HG03442 (cell line): ENCODE measurements around the gene ATXN2L.
"Not testable (repeated sequence)": the region's sequence is repeated elsewhere in the genome, so short reads cannot be mapped to it uniquely, and the experiment has no call there.

Experiments
- ATAC-seq: cut with Tn5 transposase; IDR thresholded peaks from one replicate; pipeline ENCODE4 v1.9.1; 2021; ENCODE audit warnings: mild to moderate bottlenecking, moderate library complexity; ENCODE audit not compliant: unreplicated experiment

ATXN2L gene, protein sequence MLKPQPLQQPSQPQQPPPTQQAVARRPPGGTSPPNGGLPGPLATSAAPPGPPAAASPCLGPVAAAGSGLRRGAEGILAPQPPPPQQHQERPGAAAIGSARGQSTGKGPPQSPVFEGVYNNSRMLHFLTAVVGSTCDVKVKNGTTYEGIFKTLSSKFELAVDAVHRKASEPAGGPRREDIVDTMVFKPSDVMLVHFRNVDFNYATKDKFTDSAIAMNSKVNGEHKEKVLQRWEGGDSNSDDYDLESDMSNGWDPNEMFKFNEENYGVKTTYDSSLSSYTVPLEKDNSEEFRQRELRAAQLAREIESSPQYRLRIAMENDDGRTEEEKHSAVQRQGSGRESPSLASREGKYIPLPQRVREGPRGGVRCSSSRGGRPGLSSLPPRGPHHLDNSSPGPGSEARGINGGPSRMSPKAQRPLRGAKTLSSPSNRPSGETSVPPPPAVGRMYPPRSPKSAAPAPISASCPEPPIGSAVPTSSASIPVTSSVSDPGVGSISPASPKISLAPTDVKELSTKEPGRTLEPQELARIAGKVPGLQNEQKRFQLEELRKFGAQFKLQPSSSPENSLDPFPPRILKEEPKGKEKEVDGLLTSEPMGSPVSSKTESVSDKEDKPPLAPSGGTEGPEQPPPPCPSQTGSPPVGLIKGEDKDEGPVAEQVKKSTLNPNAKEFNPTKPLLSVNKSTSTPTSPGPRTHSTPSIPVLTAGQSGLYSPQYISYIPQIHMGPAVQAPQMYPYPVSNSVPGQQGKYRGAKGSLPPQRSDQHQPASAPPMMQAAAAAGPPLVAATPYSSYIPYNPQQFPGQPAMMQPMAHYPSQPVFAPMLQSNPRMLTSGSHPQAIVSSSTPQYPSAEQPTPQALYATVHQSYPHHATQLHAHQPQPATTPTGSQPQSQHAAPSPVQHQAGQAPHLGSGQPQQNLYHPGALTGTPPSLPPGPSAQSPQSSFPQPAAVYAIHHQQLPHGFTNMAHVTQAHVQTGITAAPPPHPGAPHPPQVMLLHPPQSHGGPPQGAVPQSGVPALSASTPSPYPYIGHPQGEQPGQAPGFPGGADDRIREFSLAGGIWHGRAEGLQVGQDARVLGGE

DNA sequence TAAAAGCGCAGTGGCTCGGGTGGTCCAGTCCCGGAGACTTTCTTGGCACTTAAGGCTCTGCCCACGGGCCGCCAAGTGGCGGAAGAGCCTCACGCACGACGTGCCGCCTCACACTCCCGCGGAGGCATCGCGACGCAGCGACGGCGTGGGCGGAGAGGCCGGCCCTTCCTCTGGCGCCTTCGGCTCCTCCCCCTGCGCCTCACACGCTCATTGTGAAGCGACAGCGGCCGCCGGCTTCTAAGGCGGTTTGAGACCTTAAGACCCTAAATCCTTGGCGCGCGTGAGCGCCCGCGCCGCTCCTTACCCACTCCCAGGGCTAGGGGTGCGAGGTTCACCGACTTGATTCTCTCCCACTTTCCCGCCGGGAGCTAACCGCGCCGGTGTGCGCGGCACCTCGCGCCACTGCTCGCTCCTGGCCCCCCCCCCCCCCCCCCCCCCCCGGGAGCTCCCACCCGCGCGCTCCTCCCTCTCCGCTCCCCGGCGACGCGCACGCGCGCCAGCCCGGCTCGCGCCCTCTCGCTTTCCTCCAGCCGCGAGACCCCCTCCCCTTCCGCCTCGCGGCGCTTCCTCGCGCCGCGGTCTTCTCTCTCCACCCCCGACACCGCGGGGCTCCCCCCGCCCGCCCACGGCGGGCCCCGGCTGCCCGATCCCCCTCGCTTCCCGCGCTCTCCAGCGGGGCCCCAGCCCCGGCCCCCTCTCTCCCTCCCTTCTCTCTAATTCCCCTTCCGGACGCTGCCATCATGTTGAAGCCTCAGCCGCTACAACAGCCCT is at the start of gene ATXN2L:
Gene ATXN2L (plus strand): TSS at position 480 of the 771 bp plus-strand sequence. CDS start 261 bp downstream, at position 741.
- peak; percentile 51 for ATAC-seq

DNA sequence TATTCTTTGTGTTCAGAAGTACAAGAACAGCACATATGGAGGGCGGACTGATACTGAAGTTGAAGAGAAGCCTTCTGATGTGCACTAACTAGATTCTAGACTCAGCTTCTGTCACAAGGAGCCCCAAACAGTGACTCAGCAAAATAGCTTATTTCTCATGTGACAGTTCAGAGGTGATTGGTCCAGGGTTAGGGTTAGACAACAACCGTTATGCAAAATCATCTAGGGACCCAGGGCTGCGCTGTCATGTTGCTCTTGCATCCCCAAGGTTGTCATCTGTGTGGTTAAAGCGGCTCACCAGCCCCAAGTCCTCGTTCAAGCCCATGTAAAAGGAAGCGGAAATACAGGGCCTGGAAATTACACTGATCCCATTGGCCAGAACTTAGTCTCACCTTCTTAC is 41.1 kb upstream of the ATXN2L start:
- ATAC-seq = not testable (repeated sequence)

DNA sequence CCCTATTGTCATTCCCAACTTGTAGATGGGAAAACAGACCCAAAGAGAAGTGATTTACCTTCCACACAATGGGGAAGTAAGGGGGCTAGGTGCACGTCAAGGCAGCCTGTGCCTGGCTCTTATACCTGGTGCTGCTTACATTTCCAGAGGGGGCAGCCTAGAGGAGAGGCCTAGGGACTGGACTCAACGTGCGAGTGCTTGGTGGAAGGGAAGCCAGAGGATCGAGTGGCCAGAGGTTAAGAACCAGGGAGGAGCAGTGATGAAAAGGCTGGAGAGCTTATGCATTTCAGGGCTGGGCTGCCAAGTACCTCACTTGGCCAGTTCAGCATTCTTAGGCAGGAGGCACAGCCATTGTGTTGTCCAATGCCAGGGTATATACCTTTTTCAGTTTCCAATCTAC is 40.4 kb upstream of the ATXN2L start:
- not testable (repeated sequence) for ATAC-seq

DNA sequence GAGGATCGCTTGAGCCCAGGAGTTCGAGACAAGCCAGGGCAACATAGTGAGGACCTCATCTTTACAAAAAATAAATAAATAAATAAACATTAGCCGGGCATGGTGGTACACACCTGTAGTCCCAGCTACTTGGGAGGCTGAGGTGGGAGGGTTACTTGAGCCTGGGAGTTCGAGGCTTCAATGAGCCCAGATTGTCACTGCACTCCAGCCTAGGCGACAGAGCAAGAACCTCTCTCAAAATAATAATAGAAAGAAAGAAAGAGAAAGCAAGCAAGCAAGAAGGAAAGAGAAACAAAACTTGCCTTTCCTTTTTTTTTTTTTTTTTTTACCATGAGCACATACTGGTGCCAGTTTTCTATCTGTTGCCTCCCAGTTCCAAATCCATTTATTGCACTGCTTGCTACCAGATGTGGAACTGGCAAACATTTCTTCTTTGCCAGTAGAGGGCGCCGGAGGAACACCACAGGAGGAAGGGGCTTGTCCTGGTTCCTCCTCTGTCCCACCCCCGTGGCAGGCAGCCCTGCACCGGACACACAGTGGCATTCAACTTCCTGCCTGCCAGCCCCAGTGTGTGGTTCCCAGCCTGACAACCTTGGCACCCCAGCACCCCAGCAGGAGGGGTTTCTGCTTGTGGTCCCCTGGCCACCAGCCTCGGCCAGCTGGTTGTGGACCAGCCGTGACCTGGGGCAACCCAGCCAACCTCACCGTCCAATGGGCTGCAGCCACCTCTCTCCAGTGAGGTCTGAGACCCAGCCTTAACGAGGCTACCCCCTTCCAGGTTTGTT is 20.4 kb upstream of the ATXN2L start:
- not testable (repeated sequence) for ATAC-seq

DNA sequence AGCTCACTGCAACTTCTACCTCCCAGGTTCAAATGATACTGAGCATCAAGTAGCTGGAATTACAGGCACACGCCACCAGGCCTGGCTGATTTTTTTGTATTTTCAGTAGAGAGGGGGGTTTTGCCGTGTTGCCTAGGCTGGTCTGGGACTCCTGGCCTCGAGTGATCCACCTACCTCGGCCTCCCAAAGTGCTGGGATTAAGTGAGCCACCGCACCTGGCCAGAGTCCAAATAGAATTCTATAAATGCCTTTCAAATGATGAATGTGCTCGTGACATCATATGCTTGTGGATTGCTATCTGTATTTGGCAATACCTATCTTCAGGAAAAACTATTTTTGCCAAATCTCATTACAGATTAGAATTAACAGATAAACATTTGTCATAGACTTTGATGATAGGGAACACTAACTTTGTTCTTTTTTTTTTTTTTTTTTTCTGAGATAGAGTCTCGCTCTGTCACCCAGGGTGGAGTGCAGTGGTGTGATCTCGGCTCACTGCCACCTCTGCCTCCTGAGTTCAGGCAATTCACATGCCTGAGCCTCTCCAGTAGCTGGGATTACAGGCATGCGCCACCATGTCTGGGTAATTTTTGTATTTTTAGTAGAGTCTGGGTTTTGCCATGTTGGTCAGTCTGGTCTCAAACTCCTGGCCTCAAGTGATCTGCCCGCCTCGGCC is 15.2 kb upstream of the ATXN2L start:
- not testable (repeated sequence) for ATAC-seq

DNA sequence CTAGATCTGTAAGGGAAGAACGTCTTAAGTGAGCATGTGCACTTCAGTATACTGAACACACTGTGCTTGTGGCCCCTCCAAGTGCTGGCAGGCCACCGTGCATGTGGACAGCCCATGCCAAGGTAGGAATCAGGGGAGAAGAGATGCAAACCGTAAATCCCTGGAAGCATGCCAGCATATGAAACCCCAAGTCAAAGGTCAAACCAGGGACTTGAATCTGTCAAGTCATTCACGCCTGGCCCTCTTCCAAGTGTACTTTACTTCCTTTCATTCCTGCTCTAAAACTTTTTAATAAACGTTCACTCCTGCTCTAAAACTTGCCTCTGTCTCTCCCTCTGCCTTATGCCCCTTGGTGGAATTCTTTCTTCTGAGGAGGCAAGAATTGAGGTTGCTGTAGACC is 2.8 kb upstream of the ATXN2L start:
- no peak for ATAC-seq

DNA sequence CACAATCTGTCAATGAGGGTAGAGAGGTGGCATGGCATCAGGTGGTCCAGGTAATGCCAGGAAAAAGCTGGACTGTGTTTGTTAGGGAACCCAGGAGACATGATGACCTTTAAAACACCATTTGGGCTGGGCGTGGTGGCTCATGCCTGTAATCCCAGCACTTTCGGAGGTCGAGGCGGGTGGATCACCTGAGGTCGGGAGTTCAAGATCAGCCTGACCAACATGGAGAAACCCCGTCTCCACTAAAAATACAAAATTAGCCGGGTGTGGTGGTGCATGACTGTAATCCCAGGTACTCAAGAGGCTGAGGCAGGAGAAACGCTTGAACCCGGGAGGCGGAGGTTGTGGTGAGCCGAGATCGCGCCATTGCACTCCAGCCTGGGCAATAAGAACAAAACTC is 2.3 kb upstream of the ATXN2L start:
- ATAC-seq = not testable (repeated sequence)

DNA sequence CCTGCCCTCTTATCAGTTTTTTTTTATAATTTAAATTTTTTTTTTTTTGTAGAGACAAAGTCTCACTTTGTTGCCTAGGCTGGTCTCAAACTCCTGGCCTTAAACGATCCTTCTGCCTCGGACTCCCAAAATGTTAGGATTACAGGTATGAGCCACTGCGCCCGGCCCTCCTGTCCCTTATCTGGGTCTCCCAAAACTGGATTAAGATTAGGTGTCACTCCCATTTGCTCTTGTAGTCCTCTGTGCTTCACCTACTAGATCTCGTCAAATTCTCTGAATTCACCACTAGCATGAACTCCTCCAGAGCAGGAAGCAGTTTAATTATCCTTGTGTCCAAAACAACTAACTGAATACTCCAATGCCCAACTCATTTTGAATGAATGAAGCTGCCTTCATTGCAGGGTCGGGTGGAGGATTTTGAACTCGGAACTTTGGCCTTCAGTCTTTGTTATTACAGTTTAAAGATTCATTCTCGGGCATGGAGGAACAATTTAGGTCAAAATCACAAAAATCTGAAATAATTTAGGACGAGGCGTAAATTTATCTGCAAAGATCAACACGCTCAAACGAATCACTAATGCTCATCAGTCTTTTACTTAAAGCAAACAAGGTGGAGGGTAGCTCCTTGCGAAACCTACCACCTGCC is 802 bp upstream of the ATXN2L start:
- no peak for ATAC-seq

DNA sequence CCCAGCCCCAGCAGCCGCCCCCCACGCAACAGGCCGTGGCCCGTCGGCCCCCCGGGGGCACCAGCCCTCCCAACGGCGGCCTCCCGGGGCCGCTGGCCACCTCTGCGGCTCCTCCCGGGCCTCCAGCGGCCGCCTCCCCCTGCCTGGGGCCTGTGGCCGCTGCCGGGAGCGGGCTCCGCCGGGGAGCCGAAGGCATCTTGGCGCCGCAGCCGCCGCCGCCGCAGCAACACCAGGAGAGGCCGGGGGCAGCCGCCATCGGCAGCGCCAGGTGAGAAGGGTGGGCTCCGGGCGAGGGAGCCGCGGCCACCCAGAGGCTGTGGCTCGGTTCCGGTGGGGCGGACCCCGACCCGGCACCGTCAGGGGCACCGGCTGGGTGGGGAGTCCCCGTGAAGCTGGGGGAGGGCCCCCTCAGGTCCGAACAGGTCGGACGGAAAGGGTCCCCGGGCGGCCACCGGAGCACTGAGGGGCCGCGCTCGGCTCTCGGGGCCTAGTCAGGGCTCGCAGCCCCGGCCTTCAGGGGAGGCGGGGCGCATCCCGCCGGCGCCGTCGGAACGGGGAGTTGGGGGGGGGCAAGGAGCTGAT is 583 bp downstream of the ATXN2L start:
- peak; percentile 24 for ATAC-seq

DNA sequence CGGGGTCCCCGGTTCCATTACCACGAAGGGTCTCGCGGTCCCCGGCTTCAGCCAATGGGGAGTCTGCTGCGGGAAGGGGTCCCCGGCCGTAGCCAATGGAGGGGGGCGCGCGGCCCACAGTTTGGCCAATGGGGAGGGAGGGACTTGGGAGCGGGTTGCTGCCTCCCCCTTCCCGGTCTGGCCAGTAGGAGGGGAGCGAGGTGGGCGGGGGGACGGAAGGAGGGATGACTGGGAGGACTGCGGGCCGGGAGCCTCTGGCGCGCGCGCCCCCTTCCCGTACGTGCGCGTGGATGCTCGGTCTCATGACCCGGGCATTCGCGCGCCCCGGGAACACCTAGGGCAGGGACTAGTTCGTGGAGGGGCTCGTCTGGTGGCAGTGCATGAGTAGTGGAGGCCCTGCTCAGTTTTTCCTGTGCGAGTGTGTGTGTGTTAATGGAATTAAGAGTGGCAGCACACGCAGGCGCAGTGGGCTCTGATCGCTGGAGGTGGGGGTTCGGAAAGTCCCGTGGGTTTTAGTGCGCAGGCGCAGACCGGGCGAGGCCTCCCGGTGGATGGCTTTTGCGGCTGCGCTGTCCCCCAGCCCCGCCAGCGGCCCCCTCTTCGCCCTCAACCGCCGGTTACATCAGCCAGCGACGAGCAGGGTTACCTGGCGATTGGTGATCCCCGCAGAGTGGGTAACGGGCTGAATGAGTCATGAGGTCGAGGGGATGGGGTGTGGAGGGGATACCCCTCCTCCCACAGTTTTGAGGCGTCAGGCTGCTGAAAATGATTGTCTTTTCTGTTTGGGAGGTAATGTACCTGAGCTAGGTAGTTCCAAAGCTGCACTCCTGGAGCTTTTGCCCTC is 1.3 kb downstream of the ATXN2L start:
- peak; percentile 52 for ATAC-seq

DNA sequence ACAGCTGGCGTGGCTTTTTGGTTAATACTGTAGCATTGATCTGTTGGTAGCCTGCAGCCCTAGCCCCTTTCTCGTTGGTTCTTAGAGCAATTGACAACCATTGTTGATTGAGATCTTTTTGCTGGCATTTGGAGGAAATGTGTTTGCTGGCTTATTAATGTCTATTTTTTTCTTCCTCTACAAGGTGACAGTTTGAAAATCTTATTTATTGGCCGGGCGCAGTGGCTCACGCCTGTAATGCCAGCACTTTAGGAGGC is 1.8 kb downstream of the ATXN2L start:
- no peak for ATAC-seq

DNA sequence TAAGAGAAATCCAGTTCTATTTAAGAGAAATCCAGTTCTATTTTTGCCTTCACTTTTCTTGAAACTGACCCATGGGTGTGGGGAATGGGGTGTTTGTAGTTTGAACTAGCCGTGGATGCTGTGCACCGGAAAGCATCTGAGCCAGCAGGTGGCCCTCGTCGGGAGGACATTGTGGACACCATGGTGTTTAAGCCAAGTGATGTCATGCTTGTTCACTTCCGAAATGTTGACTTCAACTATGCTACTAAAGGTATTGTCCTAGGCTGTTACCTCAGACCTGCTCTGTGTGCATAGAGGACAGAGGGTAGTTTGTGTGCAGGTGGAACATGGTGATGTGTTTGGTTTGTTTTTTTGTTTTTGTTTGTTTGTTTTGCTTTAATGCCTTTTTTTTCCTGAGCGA is 3.3 kb downstream of the ATXN2L start:
- ATAC-seq = no peak

DNA sequence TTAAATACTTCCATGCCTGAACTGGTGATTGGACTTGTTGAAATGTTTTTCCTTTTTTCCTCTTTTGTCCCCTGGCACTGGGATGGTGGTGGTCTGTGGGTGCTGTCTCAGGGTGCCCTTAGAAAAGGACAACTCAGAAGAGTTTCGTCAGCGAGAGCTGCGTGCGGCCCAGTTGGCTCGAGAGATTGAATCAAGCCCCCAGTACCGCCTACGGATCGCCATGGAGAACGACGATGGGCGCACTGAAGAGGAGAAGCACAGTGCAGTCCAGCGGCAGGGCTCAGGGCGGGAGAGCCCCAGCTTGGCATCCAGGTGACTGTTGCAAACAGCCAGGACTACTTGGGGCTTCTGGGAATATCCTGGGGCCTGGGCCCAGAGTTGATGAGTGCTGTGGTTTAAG is 6.9 kb downstream of the ATXN2L start:
- no peak for ATAC-seq

DNA sequence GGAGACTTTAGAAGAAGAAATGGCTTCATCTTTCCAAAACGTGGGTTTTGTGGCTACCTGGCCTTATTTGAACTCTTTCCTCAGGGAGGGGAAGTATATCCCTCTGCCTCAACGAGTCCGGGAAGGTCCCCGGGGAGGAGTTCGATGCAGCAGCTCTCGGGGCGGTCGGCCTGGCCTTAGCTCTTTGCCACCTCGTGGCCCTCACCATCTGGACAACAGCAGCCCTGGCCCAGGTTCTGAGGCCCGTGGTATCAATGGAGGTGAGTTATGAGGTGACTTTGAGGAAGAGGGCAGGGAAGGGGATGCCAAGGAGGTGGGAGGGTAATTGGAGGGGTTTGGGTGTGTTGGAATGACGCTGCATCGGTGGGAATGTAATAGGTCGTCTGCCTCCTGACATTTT is 7.7 kb downstream of the ATXN2L start:
- ATAC-seq = no peak

DNA sequence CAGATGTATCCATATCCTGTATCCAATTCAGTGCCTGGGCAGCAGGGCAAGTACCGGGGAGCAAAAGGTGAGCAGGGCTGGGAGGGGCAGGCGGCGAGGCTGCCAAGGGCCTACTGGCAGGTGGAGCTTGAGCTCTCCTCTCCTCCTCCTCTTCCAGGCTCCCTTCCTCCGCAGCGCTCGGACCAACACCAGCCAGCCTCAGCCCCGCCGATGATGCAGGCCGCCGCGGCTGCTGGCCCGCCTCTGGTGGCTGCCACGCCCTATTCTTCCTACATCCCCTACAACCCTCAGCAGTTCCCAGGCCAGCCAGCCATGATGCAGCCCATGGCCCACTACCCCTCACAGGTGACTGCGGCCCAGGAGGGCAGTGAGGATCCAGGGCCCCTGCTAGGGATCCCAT is 11.6 kb downstream of the ATXN2L start:
- no peak for ATAC-seq

DNA sequence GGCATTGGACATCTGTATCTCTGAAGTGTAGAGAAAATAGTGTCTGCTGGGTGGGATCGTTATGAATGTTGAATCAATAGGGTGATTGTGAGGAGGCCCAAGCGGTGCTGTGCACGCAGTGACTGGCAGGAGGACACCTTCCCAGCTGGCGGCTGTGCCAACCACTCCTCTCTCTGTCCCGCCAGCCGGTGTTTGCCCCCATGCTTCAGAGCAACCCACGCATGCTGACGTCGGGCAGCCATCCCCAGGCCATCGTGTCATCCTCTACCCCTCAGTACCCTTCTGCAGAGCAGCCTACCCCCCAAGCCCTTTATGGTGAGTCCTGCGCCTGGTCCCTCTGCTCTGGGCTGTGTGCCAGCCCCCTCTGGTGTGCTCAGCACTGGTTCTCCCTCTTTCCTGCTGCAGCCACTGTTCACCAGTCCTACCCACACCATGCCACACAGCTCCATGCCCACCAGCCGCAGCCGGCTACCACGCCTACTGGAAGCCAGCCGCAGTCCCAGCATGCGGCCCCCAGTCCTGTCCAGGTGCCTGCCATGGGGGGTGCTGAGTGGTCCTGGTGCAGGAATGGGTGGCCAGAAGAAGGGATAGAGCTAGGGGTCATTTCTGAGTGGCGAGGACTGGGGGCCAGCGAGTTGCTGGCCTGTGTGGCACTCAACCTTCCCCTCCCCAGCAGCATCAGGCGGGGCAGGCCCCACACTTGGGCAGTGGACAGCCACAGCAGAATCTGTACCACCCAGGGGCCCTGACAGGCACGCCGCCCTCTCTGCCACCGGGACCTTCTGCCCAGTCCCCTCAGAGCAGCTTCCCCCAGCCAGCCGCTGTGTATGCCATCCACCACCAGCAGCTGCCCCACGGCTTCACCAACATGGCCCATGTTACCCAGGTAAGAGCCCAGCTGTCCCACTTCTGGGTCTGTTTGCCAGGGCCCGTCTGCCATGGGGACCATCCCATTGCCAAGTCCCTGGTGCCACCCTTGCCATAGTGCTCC is 12.4 kb downstream of the ATXN2L start:
- ATAC-seq = no peak
